ENCODE data around the gene CLCN7. TPM values are rescaled to one million over a fixed set of nuclear protein-coding genes. Genes with fewer than 3 reads are reported as not detected.
"Not testable (repeated sequence)": the region's sequence is repeated elsewhere in the genome, so short reads cannot be mapped to it uniquely, and the experiment has no call there.

The CLCN7 gene
- total and polyA plus RNA-seq, 4 donors = 61.1 to 119 (median 88.0) TPM

DNA sequence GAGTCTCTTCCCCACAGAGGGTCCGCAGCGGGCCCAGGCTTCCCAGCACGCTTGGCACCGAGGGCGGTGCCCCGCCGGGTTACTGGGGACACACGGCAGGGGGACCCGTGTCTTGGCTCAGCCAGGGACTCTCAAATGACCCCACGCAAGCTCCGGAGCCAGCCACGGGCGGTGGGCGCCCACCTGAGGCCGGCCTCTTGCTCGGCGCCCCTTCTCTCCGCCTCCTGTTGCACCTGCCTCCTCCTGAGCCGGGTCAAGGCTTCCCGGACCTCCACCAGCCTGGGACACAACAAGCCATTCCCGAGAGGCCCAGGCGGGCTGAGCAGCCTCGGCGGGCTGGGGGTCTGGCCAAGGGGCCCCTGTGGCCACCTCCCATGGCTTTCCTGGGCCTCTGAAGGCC lies 32.1 kb downstream of the CLCN7 start:
- no peak overlapping the region for H3K9ac ChIP-seq (ENCODE audit: insufficient read depth in 1 of 2, low read length in 2 of 2)
- no peaks in the 10 kb centered on the region for H3K4me1 ChIP-seq (ENCODE audit: control insufficient read depth in 5 of 5, insufficient read depth in 5 of 5, low read length in 5 of 5)
- DNase-seq (peak in 1 of 3 donors; percentile 9), ATAC-seq (ENCODE audit: insufficient read depth, low FRiP score) (no peak)
- WGBS, 2 donors = 85 to 94% methylated on average over 23 to 24 of the region's 24 CpGs
- no peak for TF ChIP-seq CTCF (IDR thresholded peaks at IDR 0.05; ENCODE audit: control extremely low read depth, extremely low read depth)
- H3K27me3 ChIP-seq (ENCODE audit: control insufficient read depth in 3 of 3, insufficient read depth in 3 of 3, low read length in 2 of 3) = no peaks in the 10 kb centered on the region
- no peaks in the 10 kb centered on the region for H3K9me3 ChIP-seq (ENCODE audit: control insufficient read depth in 4 of 4, insufficient read depth in 3 of 4, low read length in 3 of 4)
- H3K27ac ChIP-seq (ENCODE audit: low read depth in 1 of 2, low read length in 1 of 2) = no peak overlapping the region
- H3K36me3 ChIP-seq (ENCODE audit: control insufficient read depth in 4 of 4, insufficient read depth in 4 of 4, low read length in 4 of 4) = peaks cover 0 to 27% (median 2%) of the 10 kb centered on the region in 4 donors
- no peak overlapping the region for H3K4me3 ChIP-seq

GRCh38 chr16:1441391-1441829 lies 33.4 kb downstream of the CLCN7 start:
- Histone ChIP-seq H3K4me3 (no peak overlapping the region), H3K36me3 (ENCODE audit: control insufficient read depth in 4 of 4, insufficient read depth in 4 of 4, low read length in 4 of 4) (peaks cover 0 to 14% (median 0%) of the 10 kb centered on the region in 4 donors)
- no peak for ATAC-seq (ENCODE audit: insufficient read depth, low FRiP score)

GRCh38 chr16:1439699-1440074 lies 35.1 kb downstream of the CLCN7 start:
- not testable (repeated sequence) for H3K27me3 ChIP-seq (ENCODE audit: control insufficient read depth in 3 of 3, insufficient read depth in 3 of 3, low read length in 2 of 3); H3K4me3 ChIP-seq; H3K4me1 ChIP-seq (ENCODE audit: control insufficient read depth in 5 of 5, insufficient read depth in 5 of 5, low read length in 5 of 5); H3K9me3 ChIP-seq (ENCODE audit: control insufficient read depth in 4 of 4, insufficient read depth in 3 of 4, low read length in 3 of 4); H3K27ac ChIP-seq (ENCODE audit: low read depth in 1 of 2, low read length in 1 of 2); H3K36me3 ChIP-seq (ENCODE audit: control insufficient read depth in 4 of 4, insufficient read depth in 4 of 4, low read length in 4 of 4); ATAC-seq (ENCODE audit: insufficient read depth, low FRiP score); DNase-seq; H3K9ac ChIP-seq (ENCODE audit: insufficient read depth in 1 of 2, low read length in 2 of 2)
- WGBS, 2 donors = 96% methylated on average over 4 of the region's 4 CpGs

More at GRCh38 chr16:1441391-1441829, 33.4 kb downstream of the CLCN7 start:
- Histone ChIP-seq H3K4me1 (ENCODE audit: control insufficient read depth in 5 of 5, insufficient read depth in 5 of 5, low read length in 5 of 5) (no peaks in the 10 kb centered on the region), H3K27ac (ENCODE audit: low read depth in 1 of 2, low read length in 1 of 2) (no peak overlapping the region), H3K27me3 (ENCODE audit: control insufficient read depth in 3 of 3, insufficient read depth in 3 of 3, low read length in 2 of 3) (no peaks in the 10 kb centered on the region), H3K9me3 (ENCODE audit: control insufficient read depth in 4 of 4, insufficient read depth in 3 of 4, low read length in 3 of 4) (no peaks in the 10 kb centered on the region), H3K9ac (ENCODE audit: insufficient read depth in 1 of 2, low read length in 2 of 2) (no peak overlapping the region)
- peak in 1 of 3 donors; percentile 13 for DNase-seq
- no peak for TF ChIP-seq CTCF (IDR thresholded peaks at IDR 0.05; ENCODE audit: control extremely low read depth, extremely low read depth)
- WGBS, 2 donors = 67 to 82% methylated on average over 22 of the region's 22 CpGs

DNA sequence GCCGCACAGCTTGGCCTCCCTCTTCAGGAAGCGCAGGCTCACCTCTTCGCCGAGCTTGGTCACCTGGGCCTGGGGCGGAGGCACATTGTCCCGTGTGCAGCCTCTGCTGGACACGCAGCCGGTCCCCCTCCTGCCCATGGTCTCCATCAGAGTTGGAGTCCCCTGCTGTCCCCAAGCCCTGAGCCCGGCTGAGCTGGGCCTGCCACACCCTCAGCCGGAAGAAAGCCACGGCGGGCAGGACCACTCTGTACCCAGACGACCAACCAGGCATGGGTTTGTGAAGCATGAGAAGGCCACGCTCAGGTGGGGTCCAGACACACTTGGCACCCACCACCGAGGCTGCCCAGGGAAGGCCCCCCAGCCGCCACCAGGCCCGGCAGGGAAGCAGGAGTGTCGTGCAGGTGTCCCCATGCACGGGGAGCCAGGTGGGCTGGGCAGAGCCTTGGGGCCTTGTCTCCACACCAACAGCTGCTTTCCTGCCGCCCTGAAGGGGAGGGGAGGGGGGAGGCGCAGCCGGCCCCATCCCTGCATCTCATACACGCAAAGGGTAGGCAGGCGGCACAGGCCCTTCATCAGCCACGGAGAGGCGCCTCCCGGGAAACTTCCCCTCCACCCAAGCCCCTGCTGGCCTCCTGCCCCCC lies 35.6 kb downstream of the CLCN7 start:
- H3K27me3 ChIP-seq (ENCODE audit: control insufficient read depth in 3 of 3, insufficient read depth in 3 of 3, low read length in 2 of 3) = no peaks in the 10 kb centered on the region
- peak in 1 of 3 donors; percentile 13 for DNase-seq
- H3K4me3 ChIP-seq = no peak overlapping the region
- 83 to 92% methylated on average over 26 to 27 of the region's 27 CpGs for WGBS, 2 donors
- no peak for ATAC-seq (ENCODE audit: insufficient read depth, low FRiP score)
- H3K27ac ChIP-seq (ENCODE audit: low read depth in 1 of 2, low read length in 1 of 2) = no peak overlapping the region
- no peaks in the 10 kb centered on the region for H3K36me3 ChIP-seq (ENCODE audit: control insufficient read depth in 4 of 4, insufficient read depth in 4 of 4, low read length in 4 of 4)
- H3K9ac ChIP-seq (ENCODE audit: insufficient read depth in 1 of 2, low read length in 2 of 2) = no peak overlapping the region
- TF ChIP-seq CTCF (IDR thresholded peaks at IDR 0.05; ENCODE audit: control extremely low read depth, extremely low read depth) = no peak
- H3K4me1 ChIP-seq (ENCODE audit: control insufficient read depth in 5 of 5, insufficient read depth in 5 of 5, low read length in 5 of 5) = peaks cover 0 to 3% (median 0%) of the 10 kb centered on the region in 5 donors
- H3K9me3 ChIP-seq (ENCODE audit: control insufficient read depth in 4 of 4, insufficient read depth in 3 of 4, low read length in 3 of 4) = no peaks in the 10 kb centered on the region

Measured in lung (tissue), 12 donors.